Natural killer cell (primary cell): Measurements from ENCODE around the gene FGGY. TPM values are rescaled to one million over a fixed set of nuclear protein-coding genes. Genes with fewer than 3 reads are reported as not detected.

Experiments
- ATAC-seq, 3 donors: fragments of 150-1000 bp in 2 of 3; fragments of 200-7000 bp in 1 of 3; cut with Tn5 transposase; 1 replicate in 1 of 3; 2 replicates in 2 of 3; pipeline ENCODE4 v1.10.0; 2021; ENCODE audit warnings: mild to moderate bottlenecking in 2 of 3, moderate library complexity in 2 of 3
- DNase-seq, 2 donors: peaks; one replicate each; pipeline versions ENCODE4 v3.0.0 to v3.0.0-alpha.2; 2013 to 2021; ENCODE audit warnings: mixed read lengths in 1 of 2
- H3K27ac ChIP-seq: one replicate; pipeline ENCODE4 v1.5.1; 2013; ENCODE audit warnings: mild to moderate bottlenecking, low read length
- H3K27me3 ChIP-seq: one replicate; pipeline ENCODE4 v1.6.1; 2013; ENCODE audit warnings: low read length; ENCODE audit not compliant: control insufficient read depth, insufficient read depth
- H3K36me3 ChIP-seq: one replicate; pipeline ENCODE4 v1.6.1; 2013; ENCODE audit warnings: low read length; ENCODE audit not compliant: control insufficient read depth, insufficient read depth
- H3K4me1 ChIP-seq: one replicate; pipeline ENCODE4 v1.6.1; 2013; ENCODE audit warnings: low read length; ENCODE audit not compliant: control insufficient read depth, insufficient read depth
- H3K4me3 ChIP-seq: one replicate; pipeline ENCODE4 v1.5.1; 2013; ENCODE audit warnings: low read length
- H3K9me3 ChIP-seq: one replicate; pipeline ENCODE4 v1.6.1; 2013; ENCODE audit warnings: low read length; ENCODE audit not compliant: control insufficient read depth, insufficient read depth
- H3K27ac Mint-ChIP-seq, 2 donors: one replicate each; pipeline ENCODE4 v1.8.0; 2022; ENCODE audit warnings: mild to moderate bottlenecking in 2 of 2, mixed read lengths in 2 of 2, moderate library complexity in 1 of 2
- H3K27me3 Mint-ChIP-seq, 2 donors: one replicate each; pipeline ENCODE4 v1.8.0; 2022; ENCODE audit warnings: low read depth in 2 of 2, mixed read lengths in 2 of 2
- H3K36me3 Mint-ChIP-seq: one replicate; pipeline ENCODE4 v1.8.0; 2022; ENCODE audit warnings: mixed read lengths
- H3K4me1 Mint-ChIP-seq, 2 donors: one replicate each; pipeline ENCODE4 v1.8.0; 2022; ENCODE audit warnings: mixed read lengths in 2 of 2
- H3K4me3 Mint-ChIP-seq: one replicate; pipeline ENCODE4 v1.8.0; 2022; ENCODE audit warnings: mild to moderate bottlenecking, moderate library complexity, mixed read lengths
- H3K9me3 Mint-ChIP-seq, 2 donors: one replicate each; pipeline ENCODE4 v1.8.0; 2022; ENCODE audit warnings: mixed read lengths in 2 of 2
- CTCF ChIP-seq: fragments of 200-600 bp; IDR thresholded peaks from one replicate; pipeline ENCODE4 v1.8.0; 2022; ENCODE audit warnings: antibody characterized with exemption
- WGBS: methylation state at CpG from one replicate; pipeline ENCODE4 v1.1.7; 2013; ENCODE audit warnings: missing lambda C conversion rate; ENCODE audit not compliant: insufficient coverage; 5-methylcytosine and 5-hydroxymethylcytosine counted together
- intact Hi-C: fragments of 100-400 bp; cut with micrococcal nuclease; formaldehyde crosslinking; loops from one replicate; pipeline ENCODE4 v1.14.2; 2022
- total RNA-seq, 4 donors: library from RNA; stranded (reverse); fragments of 120-200 nt in 1 of 4; gene quantifications; one replicate each; pipeline versions ENCODE4 v1.2.3 to v1.2.4, GENCODE V29; 2013 to 2022

Gene FGGY
- total RNA-seq, 3 donors from 2014 or later (not counting 1 experiment from before 2014, with no cell fraction given) = 21.8 to 31.5 (median 21.8) TPM

- no peaks in the 10 kb centered on the region for H3K4me1 Mint-ChIP-seq
- Histone ChIP-seq H3K36me3 (no peaks in the 10 kb centered on the region), H3K4me1 (no peaks in the 10 kb centered on the region), H3K27ac (no peak overlapping the region), H3K9me3 (peaks cover 11% of the 10 kb centered on the region), H3K4me3 (no peak overlapping the region), H3K27me3 (no peaks in the 10 kb centered on the region)
- no peak overlapping the region for H3K27ac Mint-ChIP-seq
- no peak overlapping the region for H3K4me3 Mint-ChIP-seq
- H3K9me3 Mint-ChIP-seq = peaks cover 3 to 8% of the 10 kb centered on the region in 2 donors
- no peaks in the 10 kb centered on the region for H3K27me3 Mint-ChIP-seq
- 86% methylated on average over 4 of the region's 4 CpGs for WGBS
- no peak for DNase-seq
- intact Hi-C loops = no loop called here
- H3K36me3 Mint-ChIP-seq = peaks cover 14% of the 10 kb centered on the region
- ATAC-seq = no peak
- TF ChIP-seq CTCF = no peak
Measured at GRCh38 chr1:59553371-59553770, 256.5 kb downstream of the FGGY start.

GRCh38 chr1:59554011-59554663 lies 257.2 kb downstream of the FGGY start:
- no peak for TF ChIP-seq CTCF
- Histone ChIP-seq H3K4me3 (no peak overlapping the region), H3K27me3 (no peaks in the 10 kb centered on the region), H3K27ac (no peak overlapping the region), H3K9me3 (peaks cover 15% of the 10 kb centered on the region), H3K36me3 (no peaks in the 10 kb centered on the region), H3K4me1 (no peaks in the 10 kb centered on the region)
- intact Hi-C loops = no loop called here
- Mint-ChIP-seq H3K9me3 (peaks cover 5 to 13% of the 10 kb centered on the region in 2 donors), H3K27me3 (no peaks in the 10 kb centered on the region), H3K4me3 (no peak overlapping the region), H3K4me1 (no peaks in the 10 kb centered on the region), H3K27ac (no peak overlapping the region), H3K36me3 (peaks cover 18% of the 10 kb centered on the region)
- ATAC-seq = no peak
- 95% methylated on average over 8 of the region's 8 CpGs for WGBS
- DNase-seq = no peak

- H3K36me3 Mint-ChIP-seq = peaks cover 18% of the 10 kb centered on the region
- H3K27ac Mint-ChIP-seq = no peak overlapping the region
- Histone ChIP-seq H3K27ac (no peak overlapping the region), H3K4me3 (no peak overlapping the region), H3K4me1 (no peaks in the 10 kb centered on the region), H3K9me3 (peaks cover 15% of the 10 kb centered on the region), H3K27me3 (no peaks in the 10 kb centered on the region), H3K36me3 (no peaks in the 10 kb centered on the region)
- no peak for TF ChIP-seq CTCF
- H3K4me1 Mint-ChIP-seq = no peaks in the 10 kb centered on the region
- H3K27me3 Mint-ChIP-seq = no peaks in the 10 kb centered on the region
- no peak overlapping the region for H3K4me3 Mint-ChIP-seq
- peaks cover 5 to 13% of the 10 kb centered on the region in 2 donors for H3K9me3 Mint-ChIP-seq
- ATAC-seq = no peak
- no peak for DNase-seq
- 96% methylated on average over 3 of the region's 4 CpGs for WGBS
- intact Hi-C loops = no loop called here
Measured at GRCh38 chr1:59554752-59555151, 257.9 kb downstream of the FGGY start.

GRCh38 chr1:59556398-59556797 lies 259.5 kb downstream of the FGGY start:
- 100% methylated on average over 1 of the region's 1 CpG for WGBS
- H3K36me3 Mint-ChIP-seq = peaks cover 18% of the 10 kb centered on the region

More at GRCh38 chr1:59556398-59556797, 259.5 kb downstream of the FGGY start:
- Mint-ChIP-seq H3K4me1 (peaks cover 14 to 15% of the 10 kb centered on the region in 2 donors), H3K4me3 (no peak overlapping the region), H3K27me3 (no peaks in the 10 kb centered on the region), H3K27ac (no peak overlapping the region), H3K9me3 (peaks cover 5 to 13% of the 10 kb centered on the region in 2 donors)
- H3K27me3 ChIP-seq = no peaks in the 10 kb centered on the region
- ATAC-seq (no peak), DNase-seq (no peak)
- H3K9me3 ChIP-seq = peaks cover 15% of the 10 kb centered on the region
- peaks cover 5% of the 10 kb centered on the region for H3K4me1 ChIP-seq
- intact Hi-C loops = no loop called here
- no peaks in the 10 kb centered on the region for H3K36me3 ChIP-seq
- TF ChIP-seq CTCF = no peak
- no peak overlapping the region for H3K4me3 ChIP-seq
- no peak overlapping the region for H3K27ac ChIP-seq
